Gastrocnemius medialis (tissue), 4 donors: ENCODE data around the gene BCL2A1. TPM values are rescaled to one million over a fixed set of nuclear protein-coding genes. Genes with fewer than 3 reads are reported as not detected.
"Not testable (repeated sequence)": the region's sequence is repeated elsewhere in the genome, so short reads cannot be mapped to it uniquely, and the experiment has no call there.

Experiments used
- ATAC-seq, 2 donors: fragments of 150-250 bp; one replicate each; pipeline ENCODE4 v1.9.1; 2016
- DNase-seq, 2 donors: peaks; one replicate each; pipeline ENCODE4 v3.0.0-alpha.2; 2019
- H3K27ac ChIP-seq, 4 donors: fragments of 200-600 bp; sonication (generic); 1 replicate in 1 of 4; 2 replicates in 3 of 4; pipeline ENCODE4 v1.5.1; 2016 to 2018; ENCODE audit warnings: mild to moderate bottlenecking in 2 of 4, moderate library complexity in 1 of 4
- H3K27me3 ChIP-seq, 3 donors: fragments of 200-600 bp; sonication (generic) in 2 of 3; 1 replicate in 1 of 3; 2 replicates in 2 of 3; pipeline versions ENCODE4 v1.5.1 to v1.6.0; 2016 to 2019; ENCODE audit warnings: mild to moderate bottlenecking in 1 of 3, moderate library complexity in 1 of 3
- H3K36me3 ChIP-seq, 2 donors: fragments of 200-600 bp; sonication (generic) in 1 of 2; one replicate each; pipeline ENCODE4 v1.5.1; 2017 to 2018
- H3K4me1 ChIP-seq, 2 donors: fragments of 200-600 bp; sonication (generic) in 1 of 2; one replicate each; pipeline ENCODE4 v1.5.1; 2016 to 2017; ENCODE audit warnings: mild to moderate bottlenecking in 2 of 2
- H3K4me3 ChIP-seq, 4 donors: fragments of 200-600 bp; sonication (generic) in 3 of 4; 1 replicate in 1 of 4; 2 replicates in 3 of 4; pipeline ENCODE4 v1.5.1; 2016 to 2019; ENCODE audit warnings: mild to moderate bottlenecking in 2 of 4
- H3K9me3 ChIP-seq, 3 donors: fragments of 200-600 bp; sonication (generic) in 2 of 3; 1 replicate in 1 of 3; 2 replicates in 2 of 3; pipeline ENCODE4 v1.5.1; 2016 to 2019
- POLR2A ChIP-seq, 2 donors: fragments of 450-650 bp; IDR thresholded peaks; one replicate each; pipeline ENCODE4 v1.6.1; 2017; ENCODE audit warnings: antibody characterized with exemption in 2 of 2, mild to moderate bottlenecking in 2 of 2, moderate library complexity in 2 of 2
- in situ Hi-C, 4 donors: fragments of 200-750 bp; cut with MboI; loops; one replicate each; pipeline versions ENCODE4 v1.15.0 to v1.8.0; 2017; ENCODE audit warnings: low sequenced_read_pairs in 4 of 4
- intact Hi-C: fragments of 100-400 bp; cut with DNase I; formaldehyde crosslinking; loops from one replicate; pipeline ENCODE4 v1.15.1; 2023; ENCODE audit warnings: low total_unique reads
- total RNA-seq, 4 donors: library from RNA; depleted of rRNA; stranded (reverse); fragments of >200 nt; gene quantifications; one replicate each; pipeline versions ENCODE4 v1.1.0 to v1.2.3, GENCODE V29; 2016
- TF ChIP-seq, protein P1 (sequence below), 5 experiments: fragments of 450-650 bp in 3 of 5; fragments of 200-600 bp in 2 of 5; sonication (generic) in 2 of 5; IDR thresholded peaks in 4 of 5; conservative IDR thresholded peaks in 1 of 5; 1 replicate in 4 of 5; 2 replicates in 1 of 5; pipeline ENCODE4 v1.5.1; 2016 to 2019; ENCODE audit warnings: antibody characterized with exemption in 5 of 5, mild to moderate bottlenecking in 3 of 5, moderate library complexity in 3 of 5

The BCL2A1 gene
- total RNA-seq = 1 to 10 TPM in 1 of 4 donors, not detected in 3; 3.8 TPM

DNA sequence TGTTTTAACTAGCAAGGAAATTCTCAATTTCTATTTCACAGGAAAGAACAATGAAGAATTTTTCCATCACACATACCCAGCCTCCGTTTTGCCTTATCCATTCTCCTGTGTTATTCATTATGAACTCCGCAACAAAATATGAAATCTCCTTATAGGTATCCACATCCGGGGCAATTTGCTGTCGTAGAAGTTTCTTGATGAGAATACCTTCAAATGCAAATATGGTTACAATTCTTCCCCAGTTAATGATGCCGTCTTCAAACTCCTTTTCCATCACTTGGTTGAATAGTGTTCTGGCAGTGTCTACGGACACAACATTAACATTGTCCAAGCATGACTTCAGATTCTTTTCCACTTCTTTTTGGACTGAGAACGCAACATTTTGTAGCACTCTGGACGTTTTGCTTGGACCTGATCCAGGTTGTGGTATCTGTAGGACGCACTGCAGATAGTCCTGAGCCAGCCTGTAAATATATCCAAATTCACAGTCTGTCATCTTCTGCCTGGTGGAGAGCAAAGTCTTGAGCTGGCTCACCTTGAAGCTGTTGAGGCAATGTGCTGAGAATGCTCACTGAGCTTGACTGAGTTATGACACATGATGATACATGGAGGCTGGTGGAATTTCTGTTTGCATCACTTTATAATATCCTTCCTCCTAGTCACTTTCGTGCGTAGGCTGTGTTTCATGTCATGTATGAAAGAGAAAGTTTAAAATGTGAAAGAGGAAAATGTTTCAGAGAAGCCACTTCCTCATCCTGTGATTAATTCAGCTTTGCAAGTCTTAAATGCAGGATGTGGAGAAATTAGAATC, at the start of gene BCL2A1:
Gene BCL2A1, minus strand, starts transcription at position 573 of the 811 bp plus-strand sequence. Its CDS starts 77 bp downstream, at position 496.
- Histone ChIP-seq H3K27ac (no peak within 1 kb of the TSS), H3K9me3 (no peaks in the 10 kb centered on the region), H3K4me3 (no peak within 1 kb of the TSS), H3K4me1 (no peaks in the 10 kb centered on the region), H3K36me3 (no peaks in the 10 kb centered on the region), H3K27me3 (no peaks in the 10 kb centered on the region)
- ATAC-seq (peak in 1 of 2 donors; percentile 33), DNase-seq (no peak)
- intact Hi-C loops = no loop called here
- TF ChIP-seq, protein P1, sequence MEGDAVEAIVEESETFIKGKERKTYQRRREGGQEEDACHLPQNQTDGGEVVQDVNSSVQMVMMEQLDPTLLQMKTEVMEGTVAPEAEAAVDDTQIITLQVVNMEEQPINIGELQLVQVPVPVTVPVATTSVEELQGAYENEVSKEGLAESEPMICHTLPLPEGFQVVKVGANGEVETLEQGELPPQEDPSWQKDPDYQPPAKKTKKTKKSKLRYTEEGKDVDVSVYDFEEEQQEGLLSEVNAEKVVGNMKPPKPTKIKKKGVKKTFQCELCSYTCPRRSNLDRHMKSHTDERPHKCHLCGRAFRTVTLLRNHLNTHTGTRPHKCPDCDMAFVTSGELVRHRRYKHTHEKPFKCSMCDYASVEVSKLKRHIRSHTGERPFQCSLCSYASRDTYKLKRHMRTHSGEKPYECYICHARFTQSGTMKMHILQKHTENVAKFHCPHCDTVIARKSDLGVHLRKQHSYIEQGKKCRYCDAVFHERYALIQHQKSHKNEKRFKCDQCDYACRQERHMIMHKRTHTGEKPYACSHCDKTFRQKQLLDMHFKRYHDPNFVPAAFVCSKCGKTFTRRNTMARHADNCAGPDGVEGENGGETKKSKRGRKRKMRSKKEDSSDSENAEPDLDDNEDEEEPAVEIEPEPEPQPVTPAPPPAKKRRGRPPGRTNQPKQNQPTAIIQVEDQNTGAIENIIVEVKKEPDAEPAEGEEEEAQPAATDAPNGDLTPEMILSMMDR (IDR thresholded peaks at IDR 0.05 in 4 of 5, conservative IDR thresholded peaks at IDR 0.05 in 1 of 5) = no peak
- TF ChIP-seq POLR2A (IDR thresholded peaks at IDR 0.05) = peak in 1 of 2 donors; percentile 27
- in situ Hi-C loops = no loop called here

DNA sequence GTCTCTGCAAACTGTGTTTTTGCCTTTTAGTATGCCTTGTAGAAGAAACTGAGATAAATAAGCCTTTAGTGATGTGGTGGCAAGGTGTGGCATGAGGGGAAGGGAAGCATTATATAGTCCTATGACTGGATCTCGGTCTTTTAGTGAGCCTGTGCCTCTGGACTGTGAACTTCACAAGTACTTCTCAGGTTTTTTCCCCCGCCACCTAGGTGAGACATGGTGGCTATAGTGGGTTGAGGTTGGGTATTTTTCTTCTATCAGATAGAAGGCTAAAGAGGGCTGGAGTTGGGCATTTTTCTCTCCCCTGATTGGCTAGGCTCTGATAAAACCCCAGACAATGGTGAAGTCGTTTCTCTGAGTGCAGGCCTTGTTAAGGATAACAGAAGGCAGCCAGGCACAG, 49.7 kb upstream of the BCL2A1 start:
- DNase-seq (no peak), ATAC-seq (no peak)
- intact Hi-C loops = no loop called here
- no peaks in the 10 kb centered on the region for H3K4me1 ChIP-seq
- no peak overlapping the region for H3K4me3 ChIP-seq
- no peak for TF ChIP-seq POLR2A (IDR thresholded peaks at IDR 0.05)
- TF ChIP-seq, protein P1 (IDR thresholded peaks at IDR 0.05 in 4 of 5, conservative IDR thresholded peaks at IDR 0.05 in 1 of 5) = no peak
- H3K36me3 ChIP-seq = no peaks in the 10 kb centered on the region
- in situ Hi-C loops = no loop called here
- no peaks in the 10 kb centered on the region for H3K9me3 ChIP-seq
- H3K27ac ChIP-seq = no peak overlapping the region
- no peaks in the 10 kb centered on the region for H3K27me3 ChIP-seq

DNA sequence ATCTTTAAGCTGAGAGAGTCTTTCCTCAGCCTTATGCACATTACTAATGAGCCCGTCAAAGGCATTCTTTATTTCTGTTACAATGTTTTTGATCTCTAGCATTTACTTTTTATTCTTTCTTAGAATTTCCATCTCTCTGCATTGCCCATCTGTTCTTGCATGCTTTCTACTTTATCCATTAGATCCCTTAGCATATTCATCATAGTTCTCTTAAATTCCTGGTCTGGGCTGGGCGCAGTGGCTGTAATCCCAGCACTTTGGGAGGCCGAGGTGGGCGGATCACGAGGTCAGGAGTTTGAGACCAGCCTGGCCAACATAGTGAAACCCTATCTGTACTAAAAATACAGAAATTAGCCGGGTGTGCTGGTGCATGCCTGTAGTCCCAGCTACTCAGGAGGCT, 49.2 kb upstream of the BCL2A1 start:
- H3K9me3 ChIP-seq, H3K36me3 ChIP-seq, intact Hi-C loops, H3K4me1 ChIP-seq, in situ Hi-C loops, ATAC-seq, H3K27ac ChIP-seq, H3K27me3 ChIP-seq, DNase-seq, H3K4me3 ChIP-seq: not testable (repeated sequence)

DNA sequence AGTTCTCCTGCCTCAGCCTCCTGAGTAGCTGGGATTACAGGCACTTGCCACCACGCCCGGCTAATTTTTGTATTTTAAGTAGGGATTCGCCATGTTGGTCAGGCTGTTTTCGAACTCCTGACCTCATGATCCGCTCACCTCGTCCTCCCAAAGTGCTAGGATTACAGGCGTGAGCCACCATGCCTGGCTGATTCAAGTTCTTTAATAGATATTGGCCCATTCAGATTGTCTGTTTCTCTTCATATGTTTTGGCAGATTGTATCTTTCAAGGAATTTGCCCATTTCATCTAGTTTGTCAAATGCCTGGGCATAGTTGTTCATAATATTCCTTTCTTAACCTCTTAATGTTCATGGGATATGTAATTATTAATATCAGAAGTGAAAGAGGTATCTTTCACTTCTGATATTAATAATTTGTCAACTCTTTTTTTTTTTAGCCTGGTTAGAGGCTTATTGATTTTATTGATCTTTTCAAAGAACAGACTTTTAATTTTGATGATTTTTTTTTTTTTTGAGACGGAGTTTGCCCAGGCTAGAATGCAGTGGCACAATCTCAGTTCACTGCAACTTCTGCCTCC, 48.3 kb upstream of the BCL2A1 start:
- TF ChIP-seq, protein P1 (IDR thresholded peaks at IDR 0.05 in 4 of 5, conservative IDR thresholded peaks at IDR 0.05 in 1 of 5) = no peak
- no peak for TF ChIP-seq POLR2A (IDR thresholded peaks at IDR 0.05)
- ATAC-seq = no peak

DNA sequence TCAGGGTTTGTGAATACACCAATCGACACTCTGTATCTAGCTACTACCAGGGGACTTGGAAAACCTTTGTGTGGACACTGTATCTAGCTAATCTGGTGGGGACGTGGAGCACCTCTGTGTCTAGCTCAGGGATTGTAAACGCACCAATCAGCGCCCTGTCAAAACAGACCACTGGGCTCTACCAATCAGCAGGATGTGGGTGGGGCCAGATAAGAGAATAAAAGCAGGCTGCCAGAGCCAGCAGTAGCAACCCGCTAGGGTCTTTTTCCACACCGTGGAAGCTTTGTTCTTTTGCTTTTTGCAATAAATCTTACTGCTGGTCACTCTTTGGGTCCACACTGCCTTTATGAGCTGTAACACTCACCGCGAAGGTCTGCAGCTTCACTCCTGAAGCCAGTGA, 46.1 kb upstream of the BCL2A1 start:
- H3K4me1 ChIP-seq, H3K27ac ChIP-seq, DNase-seq, H3K27me3 ChIP-seq, ATAC-seq, H3K9me3 ChIP-seq, in situ Hi-C loops, H3K4me3 ChIP-seq, intact Hi-C loops, H3K36me3 ChIP-seq: not testable (repeated sequence)

More for the DNA sequence above, 48.3 kb upstream of the BCL2A1 start:
- no peaks in the 10 kb centered on the region for H3K9me3 ChIP-seq
- in situ Hi-C loops = no loop called here
- intact Hi-C loops = no loop called here
- H3K27ac ChIP-seq = no peak overlapping the region
- H3K4me3 ChIP-seq = no peak overlapping the region
- H3K4me1 ChIP-seq = no peaks in the 10 kb centered on the region
- DNase-seq = no peak
- no peaks in the 10 kb centered on the region for H3K27me3 ChIP-seq
- no peaks in the 10 kb centered on the region for H3K36me3 ChIP-seq

DNA sequence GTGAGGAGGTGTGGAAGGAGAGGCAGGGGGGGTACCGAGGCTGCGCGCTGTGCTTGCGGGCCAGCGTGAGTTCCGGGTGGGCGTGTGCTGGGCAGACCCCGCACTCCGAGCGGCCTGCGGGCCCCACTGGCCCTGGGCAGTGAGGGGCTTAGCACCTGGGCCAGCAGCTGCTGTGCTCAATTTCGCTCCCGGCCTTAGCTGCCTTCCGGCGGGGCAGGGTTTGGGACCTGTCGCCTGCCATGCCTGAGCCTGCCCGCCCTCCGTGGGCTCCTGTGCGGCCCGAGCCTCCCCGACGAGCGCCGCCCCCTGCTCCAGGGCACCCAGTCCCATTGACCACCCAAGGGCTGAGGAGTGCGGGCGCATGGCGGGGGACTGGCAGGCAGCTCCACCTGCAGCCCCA, 45.5 kb upstream of the BCL2A1 start:
- H3K4me3 ChIP-seq, H3K9me3 ChIP-seq, H3K27me3 ChIP-seq, DNase-seq, intact Hi-C loops, H3K4me1 ChIP-seq, H3K36me3 ChIP-seq, ATAC-seq, in situ Hi-C loops, H3K27ac ChIP-seq: not testable (repeated sequence)
